H1 (cell line): ENCODE measurements around the gene OCIAD1. TPM values are rescaled to one million over a fixed set of nuclear protein-coding genes. Genes with fewer than 3 reads are reported as not detected.

Experiments
- CHD2 ChIP-seq: IDR thresholded peaks from 2 replicates; pipeline ENCODE4 v1.6.1; 2012; ENCODE audit warnings: low read length, improper control_type of control experiment
- CHD7 ChIP-seq: fragments of 300-600 bp; sonication (generic); IDR thresholded peaks from 2 replicates; pipeline ENCODE4 v1.7.1; 2012; ENCODE audit warnings: low read length, moderate library complexity, mild to moderate bottlenecking, inconsistent platforms; ENCODE audit not compliant: insufficient replicate concordance
- GTF2F1 ChIP-seq: IDR thresholded peaks from 2 replicates; pipeline ENCODE4 v1.6.1; 2012; ENCODE audit warnings: low read depth, low read length, improper control_type of control experiment, borderline replicate concordance
- HDAC2 ChIP-seq, 2 experiments: fragments of 300-600 bp in 1 of 2; sonication (generic) in 1 of 2; IDR thresholded peaks; 2 replicates each; pipeline ENCODE4 v1.6.1; 2011 to 2012; ENCODE audit warnings: low read depth in 2 of 2, low read length in 2 of 2, mild to moderate bottlenecking in 2 of 2, moderate library complexity in 2 of 2, borderline replicate concordance in 1 of 2, inconsistent platforms in 1 of 2
- KDM4A ChIP-seq: IDR thresholded peaks from one replicate; pipeline ENCODE4 v1.7.1; 2012; ENCODE audit warnings: low read depth, mild to moderate bottlenecking, moderate library complexity, low read length, inconsistent platforms; ENCODE audit not compliant: severe bottlenecking
- MAFK ChIP-seq: IDR thresholded peaks from 2 replicates; pipeline ENCODE4 v1.6.1; 2012; ENCODE audit warnings: low read depth, mild to moderate bottlenecking, improper control_type of control experiment, low read length
- POU5F1 ChIP-seq: IDR thresholded peaks from 2 replicates; pipeline ENCODE4 v1.6.1; 2011; ENCODE audit warnings: low read depth, mild to moderate bottlenecking, low read length, moderate library complexity
- RAD21 ChIP-seq, 2 experiments: IDR thresholded peaks in 1 of 2; conservative IDR thresholded peaks in 1 of 2; 2 replicates each; pipeline ENCODE4 v1.6.1; 2011; ENCODE audit warnings: low read depth in 2 of 2, low read length in 2 of 2, improper control_type of control experiment in 1 of 2, inconsistent platforms in 1 of 2, mild to moderate bottlenecking in 1 of 2, moderate library complexity in 1 of 2
- SIN3A ChIP-seq, 2 experiments: IDR thresholded peaks in 1 of 2; conservative IDR thresholded peaks in 1 of 2; 2 replicates each; pipeline ENCODE4 v1.6.1; 2011 to 2012; ENCODE audit warnings: low read length in 2 of 2, improper control_type of control experiment in 1 of 2, low read depth in 1 of 2, mild to moderate bottlenecking in 1 of 2
- SP2 ChIP-seq: IDR thresholded peaks from 2 replicates; pipeline ENCODE4 v1.6.1; 2012; ENCODE audit warnings: mild to moderate bottlenecking, low read length, inconsistent platforms
- SRF ChIP-seq: IDR thresholded peaks from 2 replicates; pipeline ENCODE4 v1.6.1; 2011; ENCODE audit warnings: mild to moderate bottlenecking, low read depth, low read length, moderate library complexity
- TBP ChIP-seq: IDR thresholded peaks from 2 replicates; pipeline ENCODE4 v1.6.1; 2011; ENCODE audit warnings: low read depth, low read length, improper control_type of control experiment
- polyA plus RNA-seq, 7 experiments: library from polyadenylated mRNA; depleted of rRNA in 3 of 7; stranded (reverse) in 5 of 7; unstranded in 2 of 7; fragments of >200 nt in 5 of 7; fragments of 200-250 nt in 2 of 7; gene quantifications; 1 replicate in 5 of 7; 2 replicates in 1 of 7; 4 replicates in 1 of 7; pipeline versions ENCODE4 v1.2.1 to v1.2.3, GENCODE V29; 2011 to 2013; ENCODE audit warnings: missing spikeins in 2 of 7, mixed read lengths in 2 of 7
- total RNA-seq: library from RNA; stranded (reverse); fragmentation: NEBNext Ultra II Directional; extraction: Animal tissue kit (Norgen Biotek cat#: 25700); gene quantifications from 2 replicates; pipeline ENCODE4 v1.2.1, GENCODE V29; 2021

Gene OCIAD1
- total and polyA plus RNA-seq, 2 of the 8 experiments (the other 6 are each of a cell fraction or from before 2014, with no cell fraction given) = 79.9 to 163 TPM

- TF ChIP-seq CHD7 (no peak), RAD21 (IDR thresholded peaks at IDR 0.05 in 1 of 2, conservative IDR thresholded peaks at IDR 0.05 in 1 of 2; ENCODE audit: low read depth in 2 of 2, low read length in 2 of 2) (no peak), CHD2 (no peak), KDM4A (no peak), TBP (no peak), SRF (no peak), MAFK (no peak), HDAC2 (IDR thresholded peaks at IDR 0.05; ENCODE audit: borderline replicate concordance in 1 of 2, low read depth in 2 of 2, low read length in 2 of 2) (no peak), SP2 (no peak), POU5F1 (no peak), GTF2F1 (no peak), SIN3A (conservative IDR thresholded peaks at IDR 0.05 in 1 of 2, IDR thresholded peaks at IDR 0.05 in 1 of 2; ENCODE audit: low read depth in 1 of 2, low read length in 2 of 2) (no peak)
These were observed 27.2 kb downstream of the OCIAD1 start (continued) for GRCh38 chr4:48858130-48858529.
